Activated T-cell treated with anti-CD3 and anti-CD28 coated beads for 24 hours (primary cell): ENCODE data around the gene COL27A1.

ENCODE experiments used
- DNase-seq: peaks from one replicate; pipeline ENCODE4 v3.0.0-alpha.2; 2020; ENCODE audit warnings: low read depth

COL27A1 gene

GRCh38 chr9:114227288-114228015 lies 72.1 kb downstream of the COL27A1 start:
- no peak for DNase-seq

GRCh38 chr9:114228016-114228808 lies 72.9 kb downstream of the COL27A1 start:
- no peak for DNase-seq

- DNase-seq: no peak
These were observed 74.0 kb downstream of the COL27A1 start for GRCh38 chr9:114229295-114229694.

- DNase-seq: no peak
These were observed 74.7 kb downstream of the COL27A1 start for GRCh38 chr9:114230068-114230467.

- no peak for DNase-seq
These were observed 75.9 kb downstream of the COL27A1 start for GRCh38 chr9:114231273-114231672.

GRCh38 chr9:114231719-114232449 lies 76.5 kb downstream of the COL27A1 start:
- DNase-seq: no peak

- DNase-seq: no peak
These were observed 78.3 kb downstream of the COL27A1 start for GRCh38 chr9:114233491-114234185.

GRCh38 chr9:114235033-114235661 lies 79.8 kb downstream of the COL27A1 start:
- DNase-seq: no peak

- DNase-seq: no peak
These were observed 81.2 kb downstream of the COL27A1 start for GRCh38 chr9:114236391-114237138.

- no peak for DNase-seq
These were observed 81.9 kb downstream of the COL27A1 start for GRCh38 chr9:114237247-114237646.

- DNase-seq: no peak
These were observed 82.4 kb downstream of the COL27A1 start for GRCh38 chr9:114237781-114238180.

GRCh38 chr9:114238472-114238871 lies 83.1 kb downstream of the COL27A1 start:
- no peak for DNase-seq

- no peak for DNase-seq
These were observed 83.8 kb downstream of the COL27A1 start for GRCh38 chr9:114238891-114239875.

GRCh38 chr9:114240216-114240615 lies 84.9 kb downstream of the COL27A1 start:
- no peak for DNase-seq

GRCh38 chr9:114240647-114241558 lies 85.6 kb downstream of the COL27A1 start:
- no peak for DNase-seq

GRCh38 chr9:114242837-114243236 lies 87.5 kb downstream of the COL27A1 start:
- no peak for DNase-seq

GRCh38 chr9:114243240-114243639 lies 87.9 kb downstream of the COL27A1 start:
- no peak for DNase-seq

GRCh38 chr9:114244570-114244969 lies 89.2 kb downstream of the COL27A1 start:
- DNase-seq: no peak

GRCh38 chr9:114246558-114246957 lies 91.2 kb downstream of the COL27A1 start:
- no peak for DNase-seq
